HG02943 (cell line): Measurements from ENCODE around the gene NWD2.
"Not testable (repeated sequence)": the region's sequence is repeated elsewhere in the genome, so short reads cannot be mapped to it uniquely, and the experiment has no call there.

Source experiments
- ATAC-seq: cut with Tn5 transposase; IDR thresholded peaks from one replicate; pipeline ENCODE4 v1.9.1; 2021; ENCODE audit warnings: mild to moderate bottlenecking, low read depth, moderate library complexity; ENCODE audit not compliant: unreplicated experiment

Gene NWD2

GRCh38 chr4:37483610-37484009 is 239.1 kb downstream of the NWD2 start:
- ATAC-seq = no peak

DNA sequence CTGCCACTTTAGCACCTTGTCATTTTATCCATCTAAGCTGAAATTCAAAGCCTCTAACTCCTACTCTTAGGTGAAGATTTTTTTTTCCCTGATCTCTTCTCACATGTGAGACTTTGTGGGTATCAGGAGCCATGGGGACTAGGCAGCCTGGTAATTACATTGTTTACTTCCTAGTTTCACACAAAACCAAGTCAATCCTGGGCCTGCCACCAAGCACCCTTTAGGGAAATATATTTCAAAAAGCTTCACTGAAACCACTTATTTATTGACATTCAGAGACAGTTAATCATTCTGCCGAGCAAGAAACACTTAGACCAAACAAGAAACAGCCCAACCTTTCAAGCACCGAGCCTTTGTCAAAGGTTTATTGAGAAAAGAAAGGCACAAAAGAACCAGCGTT is 241.6 kb downstream of the NWD2 start:
- ATAC-seq = no peak

GRCh38 chr4:37487668-37488067 is 243.1 kb downstream of the NWD2 start:
- no peak for ATAC-seq

DNA sequence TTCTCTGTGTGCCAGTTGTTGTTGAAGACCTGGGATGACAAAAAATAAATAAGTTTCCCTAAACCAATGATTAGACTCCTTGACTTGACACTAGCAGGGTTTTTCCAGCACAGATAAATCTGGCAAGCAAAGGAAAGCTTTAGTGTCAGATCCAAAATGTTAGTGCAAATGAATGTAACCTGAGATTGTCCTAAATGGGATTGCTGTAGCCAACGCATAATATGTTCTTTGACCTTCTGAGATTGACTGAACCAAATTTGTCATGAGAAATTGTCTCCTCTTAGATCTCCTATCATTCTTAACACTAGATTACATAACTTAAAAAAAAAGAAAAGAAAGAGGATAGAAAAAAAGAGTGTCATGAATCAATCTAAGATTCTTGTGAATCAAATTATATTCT is 245.2 kb downstream of the NWD2 start:
- ATAC-seq = no peak

GRCh38 chr4:37490391-37491347 is 246.1 kb downstream of the NWD2 start:
- ATAC-seq = no peak

- ATAC-seq = not testable (repeated sequence)
Measured at GRCh38 chr4:37495353-37495752, 250.8 kb downstream of the NWD2 start.
